Ovary (tissue), 3 donors: ENCODE data around the gene THRB.

Source experiments
- POLR2A ChIP-seq: fragments of 450-650 bp; IDR thresholded peaks from one replicate; pipeline ENCODE4 v1.6.1; 2017; ENCODE audit warnings: antibody characterized with exemption, mild to moderate bottlenecking, moderate library complexity
- TF ChIP-seq, protein P1 (sequence below), 3 donors: fragments of 450-650 bp in 2 of 3; fragments of 200-600 bp in 1 of 3; IDR thresholded peaks; one replicate each; pipeline versions ENCODE4 v1.5.1 to v1.8.0; 2016 to 2022; ENCODE audit warnings: antibody characterized with exemption in 3 of 3, mild to moderate bottlenecking in 1 of 3
- donor health status: DM: no; HTN: no; CAD: no.

DNA sequence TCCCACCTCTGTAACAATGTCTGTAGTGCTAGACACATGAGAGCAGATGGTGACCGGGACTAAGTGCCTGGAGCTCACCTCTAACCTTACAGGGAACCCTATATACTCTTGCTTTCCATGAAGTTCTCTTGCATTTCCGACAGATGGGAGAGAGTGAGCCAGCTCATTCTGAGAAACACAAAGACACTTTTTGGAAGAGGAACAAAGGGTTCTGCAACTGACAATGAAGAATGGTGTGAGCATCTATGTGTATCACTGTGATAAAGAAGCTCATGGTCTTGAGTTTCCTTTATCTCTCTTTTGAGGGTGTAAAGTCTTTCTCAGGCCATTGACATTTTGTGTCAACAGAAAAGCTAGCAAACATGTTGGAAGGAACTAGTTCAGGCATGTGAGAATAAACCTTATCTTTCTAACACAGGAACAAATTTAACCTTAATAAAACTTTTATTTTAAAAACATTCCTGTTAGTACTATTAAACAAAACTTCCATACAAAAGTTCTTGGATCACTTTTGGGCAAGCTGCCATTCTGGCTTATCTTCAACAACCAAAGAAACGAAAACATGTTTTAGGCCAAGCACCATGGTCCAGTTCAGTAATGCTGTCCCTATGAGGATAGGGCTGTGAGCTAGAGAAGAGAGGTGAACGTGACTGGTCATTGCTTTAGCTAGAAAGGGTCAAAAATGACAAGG lies 142.7 kb downstream of the THRB start:
- TF ChIP-seq POLR2A = no peak
- TF ChIP-seq, protein P1, sequence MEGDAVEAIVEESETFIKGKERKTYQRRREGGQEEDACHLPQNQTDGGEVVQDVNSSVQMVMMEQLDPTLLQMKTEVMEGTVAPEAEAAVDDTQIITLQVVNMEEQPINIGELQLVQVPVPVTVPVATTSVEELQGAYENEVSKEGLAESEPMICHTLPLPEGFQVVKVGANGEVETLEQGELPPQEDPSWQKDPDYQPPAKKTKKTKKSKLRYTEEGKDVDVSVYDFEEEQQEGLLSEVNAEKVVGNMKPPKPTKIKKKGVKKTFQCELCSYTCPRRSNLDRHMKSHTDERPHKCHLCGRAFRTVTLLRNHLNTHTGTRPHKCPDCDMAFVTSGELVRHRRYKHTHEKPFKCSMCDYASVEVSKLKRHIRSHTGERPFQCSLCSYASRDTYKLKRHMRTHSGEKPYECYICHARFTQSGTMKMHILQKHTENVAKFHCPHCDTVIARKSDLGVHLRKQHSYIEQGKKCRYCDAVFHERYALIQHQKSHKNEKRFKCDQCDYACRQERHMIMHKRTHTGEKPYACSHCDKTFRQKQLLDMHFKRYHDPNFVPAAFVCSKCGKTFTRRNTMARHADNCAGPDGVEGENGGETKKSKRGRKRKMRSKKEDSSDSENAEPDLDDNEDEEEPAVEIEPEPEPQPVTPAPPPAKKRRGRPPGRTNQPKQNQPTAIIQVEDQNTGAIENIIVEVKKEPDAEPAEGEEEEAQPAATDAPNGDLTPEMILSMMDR (IDR thresholded peaks at IDR 0.05) = no peak
